HG03520 (cell line): Measurements from ENCODE around the gene WDR7.

Experiments used
- ATAC-seq: cut with Tn5 transposase; IDR thresholded peaks from one replicate; pipeline ENCODE4 v1.9.1; 2021; ENCODE audit warnings: mild to moderate bottlenecking, moderate library complexity; ENCODE audit not compliant: unreplicated experiment

The WDR7 gene

GRCh38 chr18:56878711-56879110 is 227.6 kb downstream of the WDR7 start:
- no peak for ATAC-seq

- no peak for ATAC-seq
These were observed 233.4 kb downstream of the WDR7 start for GRCh38 chr18:56884511-56884910.

GRCh38 chr18:56888978-56889377 is 237.8 kb downstream of the WDR7 start:
- ATAC-seq = no peak

- ATAC-seq = no peak
These were observed 238.5 kb downstream of the WDR7 start for GRCh38 chr18:56889621-56890020.

- no peak for ATAC-seq
These were observed 239.5 kb downstream of the WDR7 start for GRCh38 chr18:56890632-56891031.

GRCh38 chr18:56891116-56891515 is 240.0 kb downstream of the WDR7 start:
- no peak for ATAC-seq

GRCh38 chr18:56891870-56892269 is 240.7 kb downstream of the WDR7 start:
- ATAC-seq = no peak

- ATAC-seq = no peak
These were observed 246.0 kb downstream of the WDR7 start for GRCh38 chr18:56897122-56897521.

- ATAC-seq = no peak
These were observed 248.5 kb downstream of the WDR7 start for GRCh38 chr18:56899660-56900059.

GRCh38 chr18:56900195-56901094 is 249.3 kb downstream of the WDR7 start:
- ATAC-seq = no peak

- ATAC-seq = no peak
These were observed 250.8 kb downstream of the WDR7 start for GRCh38 chr18:56901919-56902318.

- no peak for ATAC-seq
These were observed 251.5 kb downstream of the WDR7 start for GRCh38 chr18:56902653-56903052.

GRCh38 chr18:56903686-56904085 is 252.5 kb downstream of the WDR7 start:
- no peak for ATAC-seq

- ATAC-seq = no peak
These were observed 256.6 kb downstream of the WDR7 start for GRCh38 chr18:56907771-56908170.

- no peak for ATAC-seq
These were observed 259.1 kb downstream of the WDR7 start for GRCh38 chr18:56910237-56910636.

- no peak for ATAC-seq
These were observed 259.8 kb downstream of the WDR7 start for GRCh38 chr18:56910967-56911366.

- no peak for ATAC-seq
These were observed 262.8 kb downstream of the WDR7 start for GRCh38 chr18:56913941-56914340.

- ATAC-seq = no peak
These were observed 268.0 kb downstream of the WDR7 start for GRCh38 chr18:56919190-56919589.

GRCh38 chr18:56921896-56922480 is 270.8 kb downstream of the WDR7 start:
- ATAC-seq = peak; percentile 83

GRCh38 chr18:56926734-56927133 is 275.6 kb downstream of the WDR7 start:
- ATAC-seq = no peak

- ATAC-seq = no peak
These were observed 276.6 kb downstream of the WDR7 start for GRCh38 chr18:56927786-56928185.

GRCh38 chr18:56929886-56930285 is 278.7 kb downstream of the WDR7 start:
- ATAC-seq = no peak
